Medulla oblongata (tissue), 1 donor: ENCODE data around the gene MINAR2.

ENCODE experiments used
- DNase-seq: peaks from one replicate; pipeline ENCODE4 v3.0.0-alpha.2; 2015; ENCODE audit errors: extremely low spot score

Gene MINAR2

GRCh38 chr5:129747572-129748407, at the start of gene MINAR2:
Gene MINAR2 (plus strand): TSS chr5:129748094. CDS start chr5:129748191, 97 bp downstream.
- no peak for DNase-seq

- DNase-seq: no peak
Measured at GRCh38 chr5:129698661-129699060, 49.2 kb upstream of the MINAR2 start.

- no peak for DNase-seq
Measured at GRCh38 chr5:129716235-129716634, 31.7 kb upstream of the MINAR2 start.

- DNase-seq: no peak
Measured at GRCh38 chr5:129716651-129717050, 31.2 kb upstream of the MINAR2 start.

GRCh38 chr5:129717751-129718310, 30.1 kb upstream of the MINAR2 start:
- no peak for DNase-seq

- DNase-seq: no peak
Measured at GRCh38 chr5:129718471-129719090, 29.3 kb upstream of the MINAR2 start.

GRCh38 chr5:129724222-129724621, 23.7 kb upstream of the MINAR2 start:
- no peak for DNase-seq

GRCh38 chr5:129724647-129725046, 23.2 kb upstream of the MINAR2 start:
- DNase-seq: no peak

GRCh38 chr5:129739773-129740172, 8.1 kb upstream of the MINAR2 start:
- DNase-seq: no peak

GRCh38 chr5:129743541-129744187, 4.2 kb upstream of the MINAR2 start:
- DNase-seq: no peak

GRCh38 chr5:129745997-129746396, 1.9 kb upstream of the MINAR2 start:
- DNase-seq: no peak

- DNase-seq: no peak
Measured at GRCh38 chr5:129746876-129747275, 1.0 kb upstream of the MINAR2 start.

GRCh38 chr5:129748913-129749880, 1.3 kb downstream of the MINAR2 start:
- DNase-seq: no peak

GRCh38 chr5:129760636-129761325, 12.9 kb downstream of the MINAR2 start:
- DNase-seq: no peak

- DNase-seq: no peak
Measured at GRCh38 chr5:129763651-129764050, 15.8 kb downstream of the MINAR2 start.

- DNase-seq: no peak
Measured at GRCh38 chr5:129766798-129767197, 18.9 kb downstream of the MINAR2 start.

- peak; percentile 96 for DNase-seq
Measured at GRCh38 chr5:129767927-129768380, 20.1 kb downstream of the MINAR2 start.

GRCh38 chr5:129768735-129769134, 20.8 kb downstream of the MINAR2 start:
- DNase-seq: no peak

GRCh38 chr5:129770024-129770820, 22.3 kb downstream of the MINAR2 start:
- DNase-seq: no peak
